GM21447 (cell line): ENCODE results near the gene RFX6.

Experiments used
- ATAC-seq: cut with Tn5 transposase; IDR thresholded peaks from one replicate; pipeline ENCODE4 v1.9.1; 2021; ENCODE audit not compliant: unreplicated experiment

Gene RFX6

DNA sequence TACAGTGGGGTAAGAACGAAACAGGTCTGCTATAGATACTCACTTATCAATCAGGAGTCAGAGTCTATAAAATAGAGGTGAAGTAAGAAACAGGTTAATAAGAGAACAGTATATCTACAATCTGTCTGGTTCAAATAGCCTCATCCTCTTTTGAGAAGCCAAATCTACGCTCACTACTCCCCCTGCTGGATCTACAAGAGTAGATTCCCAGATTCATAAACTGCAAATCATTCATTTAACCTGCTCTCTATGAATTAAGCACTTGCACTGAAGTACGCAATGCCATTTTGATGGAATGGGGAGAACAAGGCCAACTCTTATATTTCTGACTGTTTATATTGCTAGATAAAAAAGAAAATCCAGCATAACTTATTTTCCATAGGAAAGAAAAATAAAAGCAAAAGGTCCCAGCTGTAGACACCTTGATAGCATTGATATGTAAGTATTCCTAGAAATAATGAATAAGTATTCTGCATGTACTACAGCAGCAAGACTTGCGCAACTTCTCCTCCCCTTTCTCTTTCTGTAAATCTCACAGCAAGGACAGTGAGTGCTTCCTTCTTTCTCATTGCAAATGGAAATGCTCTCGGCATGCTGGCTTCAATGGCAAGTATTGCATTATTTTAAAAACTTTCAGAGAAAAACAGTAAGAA lies 92.3 kb downstream of the RFX6 start:
- ATAC-seq = peak; percentile 69

DNA sequence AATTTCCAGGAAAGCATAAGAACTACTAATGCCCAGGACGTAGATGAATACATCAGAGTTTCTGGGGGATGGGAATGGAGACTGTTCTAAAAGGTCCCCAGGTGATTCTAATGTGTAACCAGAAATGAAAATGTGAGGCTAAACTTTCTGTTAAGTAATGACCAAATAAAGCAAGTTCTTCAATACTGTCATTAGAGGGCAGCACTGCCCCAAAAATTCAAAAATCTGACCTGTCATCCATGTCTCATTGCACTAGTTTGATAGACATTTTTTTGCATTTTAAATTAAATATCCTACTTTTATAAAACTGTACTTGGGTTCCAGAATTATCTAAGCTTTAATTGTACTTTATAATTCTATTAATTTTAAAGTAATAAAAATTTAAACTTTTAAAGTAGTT lies 94.9 kb downstream of the RFX6 start:
- peak; percentile 75 for ATAC-seq

DNA sequence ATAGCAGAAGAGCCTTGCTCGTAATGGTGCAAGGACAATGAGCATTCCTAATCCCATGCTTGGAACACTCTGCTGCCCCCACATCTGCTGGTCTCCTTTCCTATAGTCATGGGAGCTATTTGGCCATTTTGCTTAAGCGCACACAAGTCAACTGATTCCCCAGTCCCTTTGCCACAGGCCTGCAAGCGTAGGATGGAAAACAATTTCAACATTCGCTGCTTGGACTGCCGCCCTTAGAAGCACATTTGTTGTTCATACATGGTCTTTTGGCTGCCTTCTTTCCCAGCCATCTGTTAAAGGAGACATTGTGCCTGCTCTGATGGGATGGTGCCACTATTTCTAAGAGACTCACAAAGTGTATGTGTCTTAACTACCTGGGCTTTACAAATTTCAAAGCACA lies 96.9 kb downstream of the RFX6 start:
- no peak for ATAC-seq

DNA sequence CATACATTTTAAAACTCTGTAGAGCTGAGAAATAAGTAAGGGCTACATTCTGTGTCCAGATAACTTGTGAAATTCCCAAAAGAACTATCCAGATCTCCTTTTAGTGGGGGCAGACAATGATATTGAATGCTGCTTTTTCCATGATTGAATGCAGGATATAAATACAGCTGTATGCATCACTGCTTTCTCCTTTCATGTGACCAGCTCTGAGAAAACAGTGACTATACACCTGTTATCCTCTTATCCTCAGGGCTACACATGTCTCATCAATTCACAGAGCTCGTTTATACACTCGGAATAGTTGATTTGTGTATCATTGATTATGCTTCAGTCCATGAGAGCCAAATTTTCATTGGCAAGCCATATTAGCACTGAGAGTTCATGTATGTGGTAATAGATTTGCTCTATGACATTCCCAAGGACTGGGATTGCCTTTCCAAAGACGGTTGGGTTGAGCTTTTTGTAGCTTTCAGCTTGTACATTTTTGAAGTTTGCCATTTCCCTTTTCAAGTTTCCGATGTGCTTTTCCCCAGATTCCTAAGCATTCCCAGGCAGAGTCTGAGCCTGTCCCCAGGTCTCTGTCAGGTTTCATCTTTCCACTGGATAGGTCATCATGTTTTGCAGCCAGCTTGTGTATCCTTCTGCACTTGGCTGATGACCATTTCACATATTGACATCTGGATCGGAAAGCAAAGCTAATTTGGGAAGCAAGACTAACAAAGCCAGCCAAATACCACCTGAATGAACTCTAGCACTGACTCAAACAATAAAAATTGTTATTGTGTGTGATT lies 97.7 kb downstream of the RFX6 start:
- no peak for ATAC-seq

DNA sequence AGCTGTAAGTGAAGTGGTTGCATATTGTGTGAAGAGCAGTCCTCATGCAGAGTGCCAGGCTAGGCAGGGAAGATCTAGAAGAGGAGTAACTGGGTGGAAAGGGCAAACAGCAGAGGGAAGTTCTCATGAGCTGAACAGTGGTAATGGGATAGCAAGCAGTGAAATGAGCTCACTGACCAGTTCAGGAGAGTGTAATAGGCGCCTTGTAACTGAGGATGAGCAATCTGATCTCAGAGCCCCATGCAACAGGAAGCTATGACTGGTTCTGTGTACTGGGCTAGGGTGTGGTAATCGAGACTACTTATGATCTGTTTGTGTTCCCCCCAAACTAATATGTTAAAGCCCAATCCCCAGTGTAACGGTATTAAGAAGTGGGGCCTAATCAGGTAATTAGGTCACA lies 98.6 kb downstream of the RFX6 start:
- no peak for ATAC-seq

DNA sequence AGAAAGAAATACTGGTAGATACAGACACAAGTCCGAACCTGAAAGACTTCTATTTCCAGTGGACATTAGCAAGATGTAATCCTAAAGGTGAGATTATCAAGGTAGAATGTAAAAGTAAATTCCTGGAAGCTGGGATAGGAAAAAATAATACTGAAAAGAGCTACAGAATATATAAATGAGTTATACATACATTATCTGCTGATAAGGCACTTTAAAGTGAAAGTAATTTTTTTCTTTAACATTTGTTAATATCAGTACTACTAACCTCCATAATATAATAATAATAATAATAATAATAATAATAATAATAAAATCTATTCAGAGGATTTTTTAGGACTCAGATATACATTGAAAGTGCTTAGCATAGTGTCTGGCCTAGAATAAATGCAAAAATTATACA lies 102.5 kb downstream of the RFX6 start:
- no peak for ATAC-seq
